RWPE2 (cell line): ENCODE results near the gene TMEM187.

Experiments
- ATAC-seq: fragments of 200-7000 bp; cut with Tn5 transposase; 3 replicates; pipeline ENCODE4 v1.9.1; 2021; ENCODE audit warnings: low read depth
- DNase-seq: peaks from one replicate; pipeline ENCODE4 v3.0.0-alpha.2; 2020; ENCODE audit warnings: low spot score
- H3K27ac ChIP-seq: fragments of 450-650 bp; 2 replicates; pipeline ENCODE4 v1.5.1; 2017; ENCODE audit warnings: mild to moderate bottlenecking; ENCODE audit not compliant: poor library complexity, severe bottlenecking
- H3K27me3 ChIP-seq: fragments of 250-450 bp; sonication (Bioruptor Pico); 2 replicates; pipeline ENCODE4 v1.5.1; 2021; ENCODE audit warnings: mild to moderate bottlenecking, moderate library complexity; ENCODE audit not compliant: insufficient read depth, poor library complexity, severe bottlenecking
- H3K36me3 ChIP-seq: fragments of 250-450 bp; sonication (Bioruptor Pico); 2 replicates; pipeline ENCODE4 v1.5.1; 2020; ENCODE audit warnings: low read depth, mild to moderate bottlenecking, moderate library complexity
- H3K4me1 ChIP-seq: fragments of 250-450 bp; sonication (Bioruptor Pico); 2 replicates; pipeline ENCODE4 v1.5.1; 2021; ENCODE audit warnings: mild to moderate bottlenecking, moderate library complexity; ENCODE audit not compliant: insufficient read depth, poor library complexity, severe bottlenecking
- H3K4me3 ChIP-seq: fragments of 250-450 bp; sonication (Bioruptor Pico); 2 replicates; pipeline ENCODE4 v1.5.1; 2021; ENCODE audit warnings: mild to moderate bottlenecking, moderate library complexity; ENCODE audit not compliant: severe bottlenecking
- H3K9me3 ChIP-seq: fragments of 250-450 bp; sonication (Bioruptor Pico); 2 replicates; pipeline ENCODE4 v1.5.1; 2021; ENCODE audit warnings: mild to moderate bottlenecking, moderate library complexity; ENCODE audit not compliant: severe bottlenecking
- TF ChIP-seq, protein P1 (sequence below): fragments of 450-650 bp; IDR thresholded peaks from one replicate; pipeline ENCODE4 v1.5.1; 2017; ENCODE audit warnings: mild to moderate bottlenecking, moderate library complexity; ENCODE audit not compliant: poor library complexity, severe bottlenecking

Gene TMEM187, protein sequence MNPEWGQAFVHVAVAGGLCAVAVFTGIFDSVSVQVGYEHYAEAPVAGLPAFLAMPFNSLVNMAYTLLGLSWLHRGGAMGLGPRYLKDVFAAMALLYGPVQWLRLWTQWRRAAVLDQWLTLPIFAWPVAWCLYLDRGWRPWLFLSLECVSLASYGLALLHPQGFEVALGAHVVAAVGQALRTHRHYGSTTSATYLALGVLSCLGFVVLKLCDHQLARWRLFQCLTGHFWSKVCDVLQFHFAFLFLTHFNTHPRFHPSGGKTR

DNA sequence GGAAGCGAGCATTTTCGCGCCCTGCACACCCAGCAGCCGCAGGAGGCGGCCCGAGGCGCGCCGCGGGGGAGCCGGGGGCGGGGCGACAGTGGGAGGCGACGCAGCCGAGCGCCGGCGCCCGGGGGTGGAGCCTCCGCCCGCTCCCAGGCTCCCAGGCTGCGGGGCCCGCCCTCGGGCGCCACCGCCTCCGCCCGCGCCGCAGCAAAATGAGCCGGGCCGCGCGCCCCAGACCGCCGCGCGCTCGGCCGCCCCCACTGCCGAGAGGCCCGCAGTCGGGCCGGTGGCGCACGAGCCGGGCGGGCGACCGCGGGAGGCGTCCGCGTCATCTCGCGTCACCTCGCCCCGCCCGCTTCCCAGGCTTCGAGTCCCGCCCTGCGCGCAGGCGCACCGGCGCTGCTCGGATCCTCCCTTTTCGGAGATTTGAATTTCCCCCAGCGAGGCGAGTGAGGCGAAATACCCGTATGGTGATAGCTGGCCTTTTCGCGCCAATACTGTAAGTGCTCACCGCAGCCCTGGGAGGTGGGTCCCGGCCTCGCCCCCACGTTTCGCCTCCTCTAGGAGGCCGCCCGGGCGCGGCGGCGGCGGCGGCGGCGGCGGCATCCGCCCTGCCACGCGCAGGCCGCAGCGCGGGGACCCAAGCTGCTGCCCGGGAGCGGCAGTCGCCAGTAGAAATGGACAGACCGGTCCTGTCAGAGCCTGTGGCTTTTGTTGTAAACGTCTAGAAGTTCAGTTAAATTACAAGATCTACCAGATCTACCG is at the start of gene TMEM187:
TSS of gene TMEM187 (plus strand) at position 387 of the 759 bp plus-strand sequence. CDS start 9,309 bp downstream, outside the sequence.
- TF ChIP-seq, protein P1, sequence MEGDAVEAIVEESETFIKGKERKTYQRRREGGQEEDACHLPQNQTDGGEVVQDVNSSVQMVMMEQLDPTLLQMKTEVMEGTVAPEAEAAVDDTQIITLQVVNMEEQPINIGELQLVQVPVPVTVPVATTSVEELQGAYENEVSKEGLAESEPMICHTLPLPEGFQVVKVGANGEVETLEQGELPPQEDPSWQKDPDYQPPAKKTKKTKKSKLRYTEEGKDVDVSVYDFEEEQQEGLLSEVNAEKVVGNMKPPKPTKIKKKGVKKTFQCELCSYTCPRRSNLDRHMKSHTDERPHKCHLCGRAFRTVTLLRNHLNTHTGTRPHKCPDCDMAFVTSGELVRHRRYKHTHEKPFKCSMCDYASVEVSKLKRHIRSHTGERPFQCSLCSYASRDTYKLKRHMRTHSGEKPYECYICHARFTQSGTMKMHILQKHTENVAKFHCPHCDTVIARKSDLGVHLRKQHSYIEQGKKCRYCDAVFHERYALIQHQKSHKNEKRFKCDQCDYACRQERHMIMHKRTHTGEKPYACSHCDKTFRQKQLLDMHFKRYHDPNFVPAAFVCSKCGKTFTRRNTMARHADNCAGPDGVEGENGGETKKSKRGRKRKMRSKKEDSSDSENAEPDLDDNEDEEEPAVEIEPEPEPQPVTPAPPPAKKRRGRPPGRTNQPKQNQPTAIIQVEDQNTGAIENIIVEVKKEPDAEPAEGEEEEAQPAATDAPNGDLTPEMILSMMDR = no peak
- Histone ChIP-seq H3K9me3 (no peaks in the 10 kb centered on the region), H3K27me3 (no peaks in the 10 kb centered on the region), H3K36me3 (peaks cover 21% of the 10 kb centered on the region), H3K4me1 (no peaks in the 10 kb centered on the region), H3K27ac (peak within 1 kb of the TSS; percentile 92), H3K4me3 (peak within 1 kb of the TSS; percentile 88)
- DNase-seq = peak; percentile 76
- peak; percentile 33 for ATAC-seq

DNA sequence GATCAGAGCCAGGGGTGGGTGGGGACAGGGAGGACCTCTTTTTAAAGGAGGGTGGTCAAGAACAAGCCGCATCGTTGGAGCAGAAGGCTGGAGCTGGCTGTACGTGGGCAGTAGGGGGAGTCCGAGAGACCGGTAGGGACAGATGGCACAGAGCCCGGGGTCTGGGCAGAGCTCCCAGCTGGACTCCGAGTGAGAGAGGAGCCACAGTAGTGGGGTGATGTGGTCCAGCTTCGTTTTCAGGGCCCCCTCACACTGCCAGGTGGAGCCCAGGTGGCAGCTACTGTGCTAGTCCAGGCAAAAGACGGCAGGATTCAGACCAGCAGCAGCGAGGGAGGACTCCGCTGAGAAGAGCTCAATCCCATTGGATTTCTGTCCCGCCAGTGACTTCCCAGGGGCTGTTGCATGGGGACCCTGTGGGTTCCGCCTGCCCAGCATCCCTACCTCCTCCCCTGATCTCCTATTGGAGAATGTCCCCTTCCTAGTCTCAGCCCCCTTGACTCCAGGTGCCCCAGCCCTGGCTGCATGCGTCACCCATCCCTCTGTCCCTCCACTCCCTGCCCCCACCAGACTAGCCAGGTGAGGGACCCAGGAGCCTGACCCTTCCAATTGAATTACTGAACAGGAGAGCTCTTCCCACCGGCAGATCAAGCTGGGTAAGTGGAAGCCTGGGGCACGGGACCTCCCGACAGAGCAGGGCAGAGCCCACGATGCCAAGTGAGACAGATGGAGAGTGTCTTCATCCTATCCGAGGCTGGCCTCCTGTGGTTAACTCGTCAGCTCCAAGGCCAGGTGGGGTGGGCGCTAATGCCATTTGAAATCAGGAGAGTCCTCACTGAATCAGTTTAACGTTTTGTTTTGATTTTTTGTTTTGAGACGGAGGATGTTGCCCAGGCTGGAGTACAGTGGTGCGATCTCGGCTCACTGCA is 49.4 kb upstream of the TMEM187 start:
- Histone ChIP-seq H3K4me1 (peaks cover under 1% of the 10 kb centered on the region), H3K27me3 (no peaks in the 10 kb centered on the region), H3K4me3 (no peak overlapping the region), H3K27ac (no peak overlapping the region), H3K36me3 (no peaks in the 10 kb centered on the region), H3K9me3 (no peaks in the 10 kb centered on the region)
- DNase-seq (no peak), ATAC-seq (peak; percentile 36; the same call in 1 of the 3 replicates)
- TF ChIP-seq, protein P1 = peak; percentile 44

DNA sequence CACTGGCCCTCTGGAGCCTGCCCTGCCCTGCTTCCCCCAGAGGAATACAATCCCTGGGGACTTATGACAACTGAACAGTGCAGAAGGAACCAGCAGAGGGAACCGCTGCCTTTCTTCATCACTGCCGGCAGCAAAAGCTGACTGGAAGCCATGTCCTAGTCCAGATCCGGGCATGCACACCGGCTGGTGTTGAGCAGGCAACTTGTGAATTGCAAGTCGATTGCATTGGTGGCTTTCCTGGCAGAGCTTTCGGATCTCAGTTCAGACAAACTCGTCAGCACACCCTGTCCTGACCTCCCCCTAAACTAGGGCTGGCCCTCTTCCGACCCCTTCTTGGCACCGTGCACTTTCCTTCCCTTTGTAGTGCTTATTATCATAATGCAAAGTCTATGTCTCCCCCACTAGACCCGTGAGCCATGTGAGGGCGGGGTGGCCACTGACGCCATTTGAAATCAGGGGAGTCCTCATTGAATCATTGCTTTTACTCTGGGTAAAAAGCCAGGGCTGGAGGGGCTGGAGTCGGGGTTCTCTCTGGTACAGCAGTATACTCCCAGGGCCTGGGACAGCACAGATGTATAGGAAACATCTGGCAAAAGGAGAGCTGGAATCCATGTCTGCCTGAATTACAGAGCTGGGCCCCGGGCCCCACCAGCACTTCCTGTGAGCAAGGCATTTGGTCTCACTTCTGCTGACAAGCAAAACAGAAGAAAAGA is 48.2 kb upstream of the TMEM187 start:
- Histone ChIP-seq H3K4me1 (no peaks in the 10 kb centered on the region), H3K36me3 (no peaks in the 10 kb centered on the region), H3K4me3 (no peak overlapping the region), H3K9me3 (no peaks in the 10 kb centered on the region), H3K27me3 (no peaks in the 10 kb centered on the region), H3K27ac (no peak overlapping the region)
- ATAC-seq = no peak
- DNase-seq = no peak
- TF ChIP-seq, protein P1 = no peak

DNA sequence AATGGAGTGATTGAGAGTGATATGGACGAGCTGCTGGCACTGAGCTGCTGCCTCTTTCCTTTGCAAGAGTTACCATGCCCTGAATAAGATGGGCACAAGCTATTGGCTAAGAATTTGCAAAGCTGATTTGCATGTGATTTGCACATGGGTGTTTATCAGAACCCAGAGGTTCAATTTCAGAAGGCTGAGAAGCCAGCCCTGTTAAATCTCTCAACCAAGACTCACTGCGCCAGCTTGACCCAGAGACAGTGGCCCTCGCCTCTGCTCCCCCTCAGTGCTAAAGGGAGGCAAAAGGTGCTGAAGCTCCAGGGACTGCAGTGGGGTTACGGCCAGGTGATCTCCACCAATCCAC is 47.2 kb upstream of the TMEM187 start:
- Histone ChIP-seq H3K4me1 (no peaks in the 10 kb centered on the region), H3K9me3 (no peaks in the 10 kb centered on the region), H3K27me3 (no peaks in the 10 kb centered on the region), H3K4me3 (no peak overlapping the region), H3K36me3 (no peaks in the 10 kb centered on the region), H3K27ac (no peak overlapping the region)
- DNase-seq = no peak
- TF ChIP-seq, protein P1 = no peak
- ATAC-seq = no peak
